ENCODE measurements around the gene COL2A1.

GRCh38 chr12:48003226-48004052, 837 bp downstream of the COL2A1 start:
- TF ChIP-seq CTCF (conservative IDR thresholded peaks at IDR 0.05) (no peak), EZH2 (IDR thresholded peaks at IDR 0.05; ENCODE audit: low read depth) (no peak)

Measured in PC-9 (cell line).